HepG2 (cell line): ENCODE results near the gene MLX. TPM values are rescaled to one million over a fixed set of nuclear protein-coding genes. Genes with fewer than 3 reads are reported as not detected.

Experiments
- CREM ChIP-seq, 2 experiments: sonication (generic) in 1 of 2; formaldehyde crosslinking in 1 of 2; IDR thresholded peaks; 2 replicates each; pipeline versions ENCODE4 v1.4.0 to v1.6.1; 2016 to 2020; ENCODE audit warnings: antibody characterized with exemption in 1 of 2, mild to moderate bottlenecking in 1 of 2, missing genetic modification reagents in 1 of 2
- MED8 ChIP-seq: sonication (generic); formaldehyde crosslinking; IDR thresholded peaks from 2 replicates; pipeline ENCODE4 v1.8.1; 2023; ENCODE audit warnings: mild to moderate bottlenecking, missing genetic modification reagents; ENCODE audit not compliant: insufficient replicate concordance
- NAIF1 ChIP-seq: sonication (generic); formaldehyde crosslinking; IDR thresholded peaks from 2 replicates; pipeline ENCODE4 v1.5.0; 2020; ENCODE audit warnings: mild to moderate bottlenecking, missing genetic modification reagents, borderline replicate concordance
- NR1H2 ChIP-seq: sonication (generic); formaldehyde crosslinking; IDR thresholded peaks from 2 replicates; pipeline ENCODE4 v1.8.1; 2022; ENCODE audit warnings: low read depth, missing genetic modification reagents, borderline replicate concordance
- RFXAP ChIP-seq: sonication (generic); formaldehyde crosslinking; IDR thresholded peaks from 2 replicates; pipeline ENCODE4 v1.4.0; 2020; ENCODE audit warnings: missing genetic modification reagents, borderline replicate concordance
- TBX3 ChIP-seq: fragments of 450-650 bp; IDR thresholded peaks from 2 replicates; pipeline ENCODE4 v1.6.1; 2017; ENCODE audit warnings: antibody characterized with exemption, mild to moderate bottlenecking, inconsistent platforms, borderline replicate concordance
- TGIF2 ChIP-seq: IDR thresholded peaks from 2 replicates; pipeline ENCODE4 v1.6.1; 2016; ENCODE audit warnings: control low read depth, missing compliant biosample characterization
- YY1 ChIP-seq: IDR thresholded peaks from 2 replicates; pipeline ENCODE4 v1.6.1; 2011; ENCODE audit warnings: low read length, low read depth, moderate library complexity, mild to moderate bottlenecking; ENCODE audit not compliant: insufficient read depth, insufficient replicate concordance
- ZSCAN29 ChIP-seq: sonication (generic); formaldehyde crosslinking; conservative IDR thresholded peaks from 2 replicates; pipeline ENCODE4 v1.4.0; 2020; ENCODE audit warnings: mild to moderate bottlenecking, missing genetic modification reagents
- polyA plus RNA-seq, 8 experiments: library from polyadenylated mRNA; depleted of rRNA in 3 of 8; stranded (reverse) in 7 of 8; unstranded in 1 of 8; fragments of >200 nt; fragmentation: Illumina TruSeq in 4 of 8; extraction: Trizol in 4 of 8; gene quantifications; 2 replicates each; pipeline versions ENCODE4 v1.2.1 to v1.2.3, GENCODE V29; 2011 to 2016; ENCODE audit warnings: low read depth in 4 of 8, missing spikeins in 1 of 8, mixed read lengths in 1 of 8; ENCODE audit not compliant: insufficient read depth in 1 of 8
- total RNA-seq, 5 experiments: library from RNA; depleted of rRNA; stranded (reverse); fragments of >200 nt; fragmentation: Illumina TruSeq; extraction: Trizol; gene quantifications; 2 replicates each; pipeline ENCODE4 v1.2.3, GENCODE V29; 2016; ENCODE audit warnings: low read depth in 1 of 5
- TF ChIP-seq, protein P1 (sequence below): sonication (generic); formaldehyde crosslinking; IDR thresholded peaks from 2 replicates; pipeline ENCODE4 v1.4.0; 2020; ENCODE audit warnings: missing genetic modification reagents
- TF ChIP-seq, protein P2 (sequence below): IDR thresholded peaks from 2 replicates; pipeline ENCODE4 v1.6.1; 2018; ENCODE audit warnings: missing genetic modification reagents, mild to moderate bottlenecking, missing compliant biosample characterization
- TF ChIP-seq, protein P3 (sequence below): sonication (generic); formaldehyde crosslinking; IDR thresholded peaks from 2 replicates; pipeline ENCODE4 v1.4.0; 2020; ENCODE audit warnings: missing genetic modification reagents
- TF ChIP-seq, protein P4 (sequence below): sonication (generic); formaldehyde crosslinking; IDR thresholded peaks from 2 replicates; pipeline ENCODE4 v1.4.0; 2020; ENCODE audit warnings: mild to moderate bottlenecking, missing genetic modification reagents
- TF ChIP-seq, protein P5 (sequence below): sonication (generic); formaldehyde crosslinking; IDR thresholded peaks from 2 replicates; pipeline ENCODE4 v1.4.0; 2020; ENCODE audit warnings: missing genetic modification reagents
- TF ChIP-seq, protein P6 (sequence below): sonication (generic); formaldehyde crosslinking; IDR thresholded peaks from 2 replicates; pipeline ENCODE4 v1.4.0; 2020; ENCODE audit warnings: missing genetic modification reagents

MLX gene
- total and polyA plus RNA-seq, 2 of the 13 experiments (the other 11 are each of a cell fraction or from before 2014, with no cell fraction given), result 38.9 to 74.4 TPM

DNA sequence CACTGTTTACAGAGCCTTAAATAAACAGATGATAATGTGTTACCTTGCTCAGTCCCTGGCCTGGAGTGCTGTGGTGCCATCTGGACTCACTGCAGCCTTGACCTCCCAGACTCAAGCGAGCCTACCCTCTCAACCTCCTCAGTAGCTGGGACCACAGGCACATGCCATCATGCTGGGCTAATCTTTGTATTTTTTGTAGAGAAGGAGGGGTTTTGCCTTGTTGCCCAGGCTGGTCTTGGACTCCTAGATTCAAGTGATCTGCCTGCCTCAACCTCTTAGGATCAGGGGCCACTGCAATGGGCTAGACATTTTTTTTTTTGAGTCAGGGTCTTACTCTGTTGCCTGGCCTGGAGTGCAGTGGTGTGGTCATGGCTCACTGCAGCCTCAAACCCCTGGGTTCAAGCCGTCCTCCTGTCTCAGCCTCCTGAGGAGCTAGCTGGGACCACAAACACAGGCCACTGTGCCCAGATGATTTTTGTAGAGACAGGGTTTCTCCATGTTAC, 35.9 kb upstream of the MLX start (continued):
- TF ChIP-seq, protein P1, sequence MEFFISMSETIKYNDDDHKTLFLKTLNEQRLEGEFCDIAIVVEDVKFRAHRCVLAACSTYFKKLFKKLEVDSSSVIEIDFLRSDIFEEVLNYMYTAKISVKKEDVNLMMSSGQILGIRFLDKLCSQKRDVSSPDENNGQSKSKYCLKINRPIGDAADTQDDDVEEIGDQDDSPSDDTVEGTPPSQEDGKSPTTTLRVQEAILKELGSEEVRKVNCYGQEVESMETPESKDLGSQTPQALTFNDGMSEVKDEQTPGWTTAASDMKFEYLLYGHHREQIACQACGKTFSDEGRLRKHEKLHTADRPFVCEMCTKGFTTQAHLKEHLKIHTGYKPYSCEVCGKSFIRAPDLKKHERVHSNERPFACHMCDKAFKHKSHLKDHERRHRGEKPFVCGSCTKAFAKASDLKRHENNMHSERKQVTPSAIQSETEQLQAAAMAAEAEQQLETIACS (CRISPR knock-in tag), result no peak
- TF ChIP-seq, protein P2, sequence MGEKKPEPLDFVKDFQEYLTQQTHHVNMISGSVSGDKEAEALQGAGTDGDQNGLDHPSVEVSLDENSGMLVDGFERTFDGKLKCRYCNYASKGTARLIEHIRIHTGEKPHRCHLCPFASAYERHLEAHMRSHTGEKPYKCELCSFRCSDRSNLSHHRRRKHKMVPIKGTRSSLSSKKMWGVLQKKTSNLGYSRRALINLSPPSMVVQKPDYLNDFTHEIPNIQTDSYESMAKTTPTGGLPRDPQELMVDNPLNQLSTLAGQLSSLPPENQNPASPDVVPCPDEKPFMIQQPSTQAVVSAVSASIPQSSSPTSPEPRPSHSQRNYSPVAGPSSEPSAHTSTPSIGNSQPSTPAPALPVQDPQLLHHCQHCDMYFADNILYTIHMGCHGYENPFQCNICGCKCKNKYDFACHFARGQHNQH (CRISPR knock-in tag), result peak; percentile 89
- peak; percentile 6; the same call in 1 of the 2 replicates for TF ChIP-seq NAIF1 (CRISPR knock-in tag)
- peak; percentile 36 for TF ChIP-seq YY1
- 0 out of 2 replicates have a peak, but pooled peaks have one; percentile 69 for TF ChIP-seq NR1H2 (CRISPR knock-in tag)
- TF ChIP-seq, protein P3, sequence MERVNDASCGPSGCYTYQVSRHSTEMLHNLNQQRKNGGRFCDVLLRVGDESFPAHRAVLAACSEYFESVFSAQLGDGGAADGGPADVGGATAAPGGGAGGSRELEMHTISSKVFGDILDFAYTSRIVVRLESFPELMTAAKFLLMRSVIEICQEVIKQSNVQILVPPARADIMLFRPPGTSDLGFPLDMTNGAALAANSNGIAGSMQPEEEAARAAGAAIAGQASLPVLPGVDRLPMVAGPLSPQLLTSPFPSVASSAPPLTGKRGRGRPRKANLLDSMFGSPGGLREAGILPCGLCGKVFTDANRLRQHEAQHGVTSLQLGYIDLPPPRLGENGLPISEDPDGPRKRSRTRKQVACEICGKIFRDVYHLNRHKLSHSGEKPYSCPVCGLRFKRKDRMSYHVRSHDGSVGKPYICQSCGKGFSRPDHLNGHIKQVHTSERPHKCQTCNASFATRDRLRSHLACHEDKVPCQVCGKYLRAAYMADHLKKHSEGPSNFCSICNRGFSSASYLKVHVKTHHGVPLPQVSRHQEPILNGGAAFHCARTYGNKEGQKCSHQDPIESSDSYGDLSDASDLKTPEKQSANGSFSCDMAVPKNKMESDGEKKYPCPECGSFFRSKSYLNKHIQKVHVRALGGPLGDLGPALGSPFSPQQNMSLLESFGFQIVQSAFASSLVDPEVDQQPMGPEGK, result peak; percentile 96
- TF ChIP-seq MED8 (CRISPR knock-in tag), result peak; percentile 62
- TF ChIP-seq TGIF2, result peak; percentile 58
- TF ChIP-seq, protein P4, sequence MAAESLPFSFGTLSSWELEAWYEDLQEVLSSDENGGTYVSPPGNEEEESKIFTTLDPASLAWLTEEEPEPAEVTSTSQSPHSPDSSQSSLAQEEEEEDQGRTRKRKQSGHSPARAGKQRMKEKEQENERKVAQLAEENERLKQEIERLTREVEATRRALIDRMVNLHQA (CRISPR knock-in tag), result no peak
- peak; percentile 83; the same call in 1 of the 2 replicates for TF ChIP-seq CREM (IDR thresholded peaks at IDR 0.05)
- TF ChIP-seq CREM (CRISPR knock-in tag; IDR thresholded peaks at IDR 0.05), result no peak
- peak; percentile 58; the same call in 1 of the 2 replicates for TF ChIP-seq RFXAP (CRISPR knock-in tag)
- TF ChIP-seq, protein P5, sequence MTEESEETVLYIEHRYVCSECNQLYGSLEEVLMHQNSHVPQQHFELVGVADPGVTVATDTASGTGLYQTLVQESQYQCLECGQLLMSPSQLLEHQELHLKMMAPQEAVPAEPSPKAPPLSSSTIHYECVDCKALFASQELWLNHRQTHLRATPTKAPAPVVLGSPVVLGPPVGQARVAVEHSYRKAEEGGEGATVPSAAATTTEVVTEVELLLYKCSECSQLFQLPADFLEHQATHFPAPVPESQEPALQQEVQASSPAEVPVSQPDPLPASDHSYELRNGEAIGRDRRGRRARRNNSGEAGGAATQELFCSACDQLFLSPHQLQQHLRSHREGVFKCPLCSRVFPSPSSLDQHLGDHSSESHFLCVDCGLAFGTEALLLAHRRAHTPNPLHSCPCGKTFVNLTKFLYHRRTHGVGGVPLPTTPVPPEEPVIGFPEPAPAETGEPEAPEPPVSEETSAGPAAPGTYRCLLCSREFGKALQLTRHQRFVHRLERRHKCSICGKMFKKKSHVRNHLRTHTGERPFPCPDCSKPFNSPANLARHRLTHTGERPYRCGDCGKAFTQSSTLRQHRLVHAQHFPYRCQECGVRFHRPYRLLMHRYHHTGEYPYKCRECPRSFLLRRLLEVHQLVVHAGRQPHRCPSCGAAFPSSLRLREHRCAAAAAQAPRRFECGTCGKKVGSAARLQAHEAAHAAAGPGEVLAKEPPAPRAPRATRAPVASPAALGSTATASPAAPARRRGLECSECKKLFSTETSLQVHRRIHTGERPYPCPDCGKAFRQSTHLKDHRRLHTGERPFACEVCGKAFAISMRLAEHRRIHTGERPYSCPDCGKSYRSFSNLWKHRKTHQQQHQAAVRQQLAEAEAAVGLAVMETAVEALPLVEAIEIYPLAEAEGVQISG (CRISPR knock-in tag), result peak; percentile 80
- peak; percentile 84; the same call in 1 of the 2 replicates for TF ChIP-seq ZSCAN29 (CRISPR knock-in tag)
- TF ChIP-seq TBX3, result peak; percentile 72; the same call in 1 of the 2 replicates
- TF ChIP-seq, protein P6, sequence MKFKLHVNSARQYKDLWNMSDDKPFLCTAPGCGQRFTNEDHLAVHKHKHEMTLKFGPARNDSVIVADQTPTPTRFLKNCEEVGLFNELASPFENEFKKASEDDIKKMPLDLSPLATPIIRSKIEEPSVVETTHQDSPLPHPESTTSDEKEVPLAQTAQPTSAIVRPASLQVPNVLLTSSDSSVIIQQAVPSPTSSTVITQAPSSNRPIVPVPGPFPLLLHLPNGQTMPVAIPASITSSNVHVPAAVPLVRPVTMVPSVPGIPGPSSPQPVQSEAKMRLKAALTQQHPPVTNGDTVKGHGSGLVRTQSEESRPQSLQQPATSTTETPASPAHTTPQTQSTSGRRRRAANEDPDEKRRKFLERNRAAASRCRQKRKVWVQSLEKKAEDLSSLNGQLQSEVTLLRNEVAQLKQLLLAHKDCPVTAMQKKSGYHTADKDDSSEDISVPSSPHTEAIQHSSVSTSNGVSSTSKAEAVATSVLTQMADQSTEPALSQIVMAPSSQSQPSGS (CRISPR knock-in tag), result peak; percentile 95
